WTC11 (cell line): ENCODE results near the gene SYTL1. TPM values are rescaled to one million over a fixed set of nuclear protein-coding genes. Genes with fewer than 3 reads are reported as not detected.

ENCODE experiments used
- ATAC-seq: fragments of 200-7000 bp; cut with Tn5 transposase; 2 replicates; pipeline ENCODE4 v1.10.0; 2021; ENCODE audit warnings: mild to moderate bottlenecking, moderate library complexity
- CTCF ChIA-PET: fragments of 300-600 bp; sonication (Branson Sonifier 250); formaldehyde crosslinking; loops from one replicate; lab custom pipeline; 2021; ENCODE audit warnings: antibody characterized with exemption; lab: Charles Lee
- POLR2A ChIA-PET: fragments of 350-600 bp; sonication (Branson Sonifier 250); formaldehyde crosslinking; loops from one replicate; lab custom pipeline; 2021; ENCODE audit warnings: antibody characterized with exemption; lab: Charles Lee
- DNase-seq: peaks from one replicate; pipeline ENCODE4 v3.0.0; 2021; ENCODE audit warnings: low spot score
- H3K27ac Mint-ChIP-seq: 2 replicates; pipeline ENCODE4 v1.8.0; 2021; ENCODE audit warnings: mixed read lengths
- H3K27me3 Mint-ChIP-seq: 2 replicates; pipeline ENCODE4 v1.8.0; 2021; ENCODE audit warnings: low read depth, mild to moderate bottlenecking, moderate library complexity, mixed read lengths
- H3K36me3 Mint-ChIP-seq: 2 replicates; pipeline ENCODE4 v1.8.0; 2021; ENCODE audit warnings: mixed read lengths
- H3K4me1 Mint-ChIP-seq: 2 replicates; pipeline ENCODE4 v1.8.0; 2022; ENCODE audit warnings: mixed read lengths
- H3K4me3 Mint-ChIP-seq: 2 replicates; pipeline ENCODE4 v1.8.0; 2021; ENCODE audit warnings: mild to moderate bottlenecking, moderate library complexity, mixed read lengths
- H3K9me3 Mint-ChIP-seq: 2 replicates; pipeline ENCODE4 v1.8.0; 2021; ENCODE audit warnings: mixed read lengths
- FOXK1 ChIP-seq: sonication (generic); formaldehyde crosslinking; IDR thresholded peaks from 2 replicates; pipeline ENCODE4 v1.8.0; 2022; ENCODE audit warnings: mild to moderate bottlenecking, moderate library complexity, missing genetic modification reagents
- GTF2I ChIP-seq: fragments of 250-450 bp; sonication (Bioruptor Pico); conservative IDR thresholded peaks from 2 replicates; pipeline ENCODE4 v1.4.0; 2021; ENCODE audit warnings: mild to moderate bottlenecking
- IRF2 ChIP-seq: sonication (generic); formaldehyde crosslinking; IDR thresholded peaks from 2 replicates; pipeline ENCODE4 v1.8.0; 2022; ENCODE audit warnings: low read depth, missing genetic modification reagents, borderline replicate concordance
- NFATC4 ChIP-seq: fragments of 250-450 bp; sonication (Bioruptor Pico); IDR thresholded peaks from 2 replicates; pipeline ENCODE4 v1.9.0; 2021; ENCODE audit warnings: mild to moderate bottlenecking
- NR3C1 ChIP-seq: sonication (generic); formaldehyde crosslinking; conservative IDR thresholded peaks from 2 replicates; pipeline ENCODE4 v1.8.1; 2023; ENCODE audit warnings: low read depth, mild to moderate bottlenecking, missing genetic modification reagents
- total RNA-seq: library from RNA; stranded (reverse); gene quantifications from 3 replicates; pipeline ENCODE4 v1.2.3, GENCODE V29; 2021
- TF ChIP-seq, protein P1 (sequence below): fragments of 200-600 bp; IDR thresholded peaks from 2 replicates; pipeline ENCODE4 v1.8.0; 2022; ENCODE audit warnings: antibody characterized with exemption
- TF ChIP-seq, protein P2 (sequence below): sonication (generic); formaldehyde crosslinking; IDR thresholded peaks from 2 replicates; pipeline ENCODE4 v1.8.0; 2022; ENCODE audit warnings: missing genetic modification reagents
- TF ChIP-seq, protein P3 (sequence below): sonication (generic); formaldehyde crosslinking; conservative IDR thresholded peaks from 2 replicates; pipeline ENCODE4 v1.8.1; 2023; ENCODE audit warnings: mild to moderate bottlenecking, low read depth, missing genetic modification reagents, moderate library complexity
- TF ChIP-seq, protein P4 (sequence below): fragments of 250-450 bp; sonication (Bioruptor Pico); IDR thresholded peaks from 2 replicates; pipeline ENCODE4 v1.9.0; 2021; ENCODE audit warnings: moderate library complexity, mild to moderate bottlenecking, inconsistent platforms, borderline replicate concordance
- TF ChIP-seq, protein P5 (sequence below): fragments of 250-450 bp; sonication (Bioruptor Pico); IDR thresholded peaks from 2 replicates; pipeline ENCODE4 v1.8.0; 2021; ENCODE audit warnings: mild to moderate bottlenecking
- TF ChIP-seq, protein P6 (sequence below): fragments of 250-450 bp; sonication (Bioruptor Pico); IDR thresholded peaks from 2 replicates; pipeline ENCODE4 v1.9.0; 2021; ENCODE audit warnings: mild to moderate bottlenecking
- TF ChIP-seq, protein P7 (sequence below): sonication (generic); formaldehyde crosslinking; IDR thresholded peaks from 2 replicates; pipeline ENCODE4 v1.8.0; 2022; ENCODE audit warnings: mild to moderate bottlenecking, missing genetic modification reagents
- TF ChIP-seq, protein P8 (sequence below): sonication (generic); formaldehyde crosslinking; IDR thresholded peaks from 2 replicates; pipeline ENCODE4 v1.8.1; 2023; ENCODE audit warnings: mild to moderate bottlenecking, missing genetic modification reagents, moderate library complexity

SYTL1 gene
- total RNA-seq, 1 experiment from 2014 or later = 18.0 TPM

DNA sequence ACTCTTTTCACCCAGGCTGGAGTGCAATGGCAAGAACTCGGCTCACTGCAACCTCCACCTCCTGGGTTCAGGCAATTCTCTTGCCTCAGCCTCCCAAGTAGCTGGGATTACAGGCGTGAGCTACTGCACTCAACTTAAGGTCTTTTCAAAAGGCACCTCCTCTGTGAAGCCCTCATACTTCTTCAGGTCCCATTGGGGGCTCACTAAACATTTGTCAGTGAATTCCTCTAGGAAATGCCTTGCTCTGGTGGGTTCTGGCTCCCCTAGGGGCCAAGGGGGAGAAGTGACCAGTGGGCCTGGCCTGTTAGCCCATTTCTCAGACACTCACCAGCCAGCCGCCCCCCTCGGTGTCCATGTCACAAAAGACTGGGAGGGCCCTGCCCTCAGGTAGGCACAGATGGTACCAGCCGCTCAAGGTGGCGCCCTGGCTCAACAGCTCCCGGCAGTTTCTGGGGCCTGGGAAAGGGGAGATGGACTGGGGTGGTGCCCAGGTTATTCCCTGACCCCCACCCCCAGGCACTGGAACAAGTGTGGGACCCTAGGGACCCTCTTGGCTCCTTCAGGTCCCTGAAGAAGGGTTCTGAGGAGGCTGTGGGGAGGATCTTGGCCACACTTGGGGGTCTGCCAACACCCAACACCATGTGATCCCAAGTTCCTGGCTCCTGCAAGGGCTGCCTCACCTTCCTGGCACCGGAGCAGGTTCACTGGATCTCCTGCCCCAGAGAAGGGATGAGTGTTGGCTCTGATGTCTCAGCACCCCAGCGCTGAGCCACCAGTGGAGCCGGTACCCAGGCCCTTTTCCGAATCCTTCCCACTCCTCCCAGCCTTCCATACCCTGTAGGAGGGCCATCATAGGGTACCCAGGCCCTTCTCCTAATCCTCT is 31.2 kb downstream of the SYTL1 start (continued):
- TF ChIP-seq, protein P1, sequence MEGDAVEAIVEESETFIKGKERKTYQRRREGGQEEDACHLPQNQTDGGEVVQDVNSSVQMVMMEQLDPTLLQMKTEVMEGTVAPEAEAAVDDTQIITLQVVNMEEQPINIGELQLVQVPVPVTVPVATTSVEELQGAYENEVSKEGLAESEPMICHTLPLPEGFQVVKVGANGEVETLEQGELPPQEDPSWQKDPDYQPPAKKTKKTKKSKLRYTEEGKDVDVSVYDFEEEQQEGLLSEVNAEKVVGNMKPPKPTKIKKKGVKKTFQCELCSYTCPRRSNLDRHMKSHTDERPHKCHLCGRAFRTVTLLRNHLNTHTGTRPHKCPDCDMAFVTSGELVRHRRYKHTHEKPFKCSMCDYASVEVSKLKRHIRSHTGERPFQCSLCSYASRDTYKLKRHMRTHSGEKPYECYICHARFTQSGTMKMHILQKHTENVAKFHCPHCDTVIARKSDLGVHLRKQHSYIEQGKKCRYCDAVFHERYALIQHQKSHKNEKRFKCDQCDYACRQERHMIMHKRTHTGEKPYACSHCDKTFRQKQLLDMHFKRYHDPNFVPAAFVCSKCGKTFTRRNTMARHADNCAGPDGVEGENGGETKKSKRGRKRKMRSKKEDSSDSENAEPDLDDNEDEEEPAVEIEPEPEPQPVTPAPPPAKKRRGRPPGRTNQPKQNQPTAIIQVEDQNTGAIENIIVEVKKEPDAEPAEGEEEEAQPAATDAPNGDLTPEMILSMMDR = peak; percentile 48; the same call in 1 of the 2 replicates
- TF ChIP-seq, protein P2, sequence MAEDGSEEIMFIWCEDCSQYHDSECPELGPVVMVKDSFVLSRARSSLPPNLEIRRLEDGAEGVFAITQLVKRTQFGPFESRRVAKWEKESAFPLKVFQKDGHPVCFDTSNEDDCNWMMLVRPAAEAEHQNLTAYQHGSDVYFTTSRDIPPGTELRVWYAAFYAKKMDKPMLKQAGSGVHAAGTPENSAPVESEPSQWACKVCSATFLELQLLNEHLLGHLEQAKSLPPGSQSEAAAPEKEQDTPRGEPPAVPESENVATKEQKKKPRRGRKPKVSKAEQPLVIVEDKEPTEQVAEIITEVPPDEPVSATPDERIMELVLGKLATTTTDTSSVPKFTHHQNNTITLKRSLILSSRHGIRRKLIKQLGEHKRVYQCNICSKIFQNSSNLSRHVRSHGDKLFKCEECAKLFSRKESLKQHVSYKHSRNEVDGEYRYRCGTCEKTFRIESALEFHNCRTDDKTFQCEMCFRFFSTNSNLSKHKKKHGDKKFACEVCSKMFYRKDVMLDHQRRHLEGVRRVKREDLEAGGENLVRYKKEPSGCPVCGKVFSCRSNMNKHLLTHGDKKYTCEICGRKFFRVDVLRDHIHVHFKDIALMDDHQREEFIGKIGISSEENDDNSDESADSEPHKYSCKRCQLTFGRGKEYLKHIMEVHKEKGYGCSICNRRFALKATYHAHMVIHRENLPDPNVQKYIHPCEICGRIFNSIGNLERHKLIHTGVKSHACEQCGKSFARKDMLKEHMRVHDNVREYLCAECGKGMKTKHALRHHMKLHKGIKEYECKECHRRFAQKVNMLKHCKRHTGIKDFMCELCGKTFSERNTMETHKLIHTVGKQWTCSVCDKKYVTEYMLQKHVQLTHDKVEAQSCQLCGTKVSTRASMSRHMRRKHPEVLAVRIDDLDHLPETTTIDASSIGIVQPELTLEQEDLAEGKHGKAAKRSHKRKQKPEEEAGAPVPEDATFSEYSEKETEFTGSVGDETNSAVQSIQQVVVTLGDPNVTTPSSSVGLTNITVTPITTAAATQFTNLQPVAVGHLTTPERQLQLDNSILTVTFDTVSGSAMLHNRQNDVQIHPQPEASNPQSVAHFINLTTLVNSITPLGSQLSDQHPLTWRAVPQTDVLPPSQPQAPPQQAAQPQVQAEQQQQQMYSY (CRISPR knock-in tag) = peak; percentile 28; the same call in 1 of the 2 replicates
- TF ChIP-seq FOXK1 (CRISPR knock-in tag) (no peak), GTF2I (CRISPR knock-in tag) (0 out of 2 replicates have a peak, but pooled peaks have one; percentile 7)
- TF ChIP-seq, protein P3, sequence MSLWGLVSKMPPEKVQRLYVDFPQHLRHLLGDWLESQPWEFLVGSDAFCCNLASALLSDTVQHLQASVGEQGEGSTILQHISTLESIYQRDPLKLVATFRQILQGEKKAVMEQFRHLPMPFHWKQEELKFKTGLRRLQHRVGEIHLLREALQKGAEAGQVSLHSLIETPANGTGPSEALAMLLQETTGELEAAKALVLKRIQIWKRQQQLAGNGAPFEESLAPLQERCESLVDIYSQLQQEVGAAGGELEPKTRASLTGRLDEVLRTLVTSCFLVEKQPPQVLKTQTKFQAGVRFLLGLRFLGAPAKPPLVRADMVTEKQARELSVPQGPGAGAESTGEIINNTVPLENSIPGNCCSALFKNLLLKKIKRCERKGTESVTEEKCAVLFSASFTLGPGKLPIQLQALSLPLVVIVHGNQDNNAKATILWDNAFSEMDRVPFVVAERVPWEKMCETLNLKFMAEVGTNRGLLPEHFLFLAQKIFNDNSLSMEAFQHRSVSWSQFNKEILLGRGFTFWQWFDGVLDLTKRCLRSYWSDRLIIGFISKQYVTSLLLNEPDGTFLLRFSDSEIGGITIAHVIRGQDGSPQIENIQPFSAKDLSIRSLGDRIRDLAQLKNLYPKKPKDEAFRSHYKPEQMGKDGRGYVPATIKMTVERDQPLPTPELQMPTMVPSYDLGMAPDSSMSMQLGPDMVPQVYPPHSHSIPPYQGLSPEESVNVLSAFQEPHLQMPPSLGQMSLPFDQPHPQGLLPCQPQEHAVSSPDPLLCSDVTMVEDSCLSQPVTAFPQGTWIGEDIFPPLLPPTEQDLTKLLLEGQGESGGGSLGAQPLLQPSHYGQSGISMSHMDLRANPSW (CRISPR knock-in tag) = no peak
- TF ChIP-seq, protein P4, sequence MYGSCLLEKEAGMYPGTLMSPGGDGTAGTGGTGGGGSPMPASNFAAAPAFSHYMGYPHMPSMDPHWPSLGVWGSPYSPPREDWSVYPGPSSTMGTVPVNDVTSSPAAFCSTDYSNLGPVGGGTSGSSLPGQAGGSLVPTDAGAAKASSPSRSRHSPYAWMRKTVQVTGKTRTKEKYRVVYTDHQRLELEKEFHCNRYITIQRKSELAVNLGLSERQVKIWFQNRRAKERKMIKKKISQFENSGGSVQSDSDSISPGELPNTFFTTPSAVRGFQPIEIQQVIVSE (CRISPR knock-in tag) = no peak
- TF ChIP-seq, protein P5, sequence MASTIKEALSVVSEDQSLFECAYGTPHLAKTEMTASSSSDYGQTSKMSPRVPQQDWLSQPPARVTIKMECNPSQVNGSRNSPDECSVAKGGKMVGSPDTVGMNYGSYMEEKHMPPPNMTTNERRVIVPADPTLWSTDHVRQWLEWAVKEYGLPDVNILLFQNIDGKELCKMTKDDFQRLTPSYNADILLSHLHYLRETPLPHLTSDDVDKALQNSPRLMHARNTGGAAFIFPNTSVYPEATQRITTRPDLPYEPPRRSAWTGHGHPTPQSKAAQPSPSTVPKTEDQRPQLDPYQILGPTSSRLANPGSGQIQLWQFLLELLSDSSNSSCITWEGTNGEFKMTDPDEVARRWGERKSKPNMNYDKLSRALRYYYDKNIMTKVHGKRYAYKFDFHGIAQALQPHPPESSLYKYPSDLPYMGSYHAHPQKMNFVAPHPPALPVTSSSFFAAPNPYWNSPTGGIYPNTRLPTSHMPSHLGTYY (CRISPR knock-in tag) = no peak
- TF ChIP-seq, all 79 proteins: peak for 3

DNA sequence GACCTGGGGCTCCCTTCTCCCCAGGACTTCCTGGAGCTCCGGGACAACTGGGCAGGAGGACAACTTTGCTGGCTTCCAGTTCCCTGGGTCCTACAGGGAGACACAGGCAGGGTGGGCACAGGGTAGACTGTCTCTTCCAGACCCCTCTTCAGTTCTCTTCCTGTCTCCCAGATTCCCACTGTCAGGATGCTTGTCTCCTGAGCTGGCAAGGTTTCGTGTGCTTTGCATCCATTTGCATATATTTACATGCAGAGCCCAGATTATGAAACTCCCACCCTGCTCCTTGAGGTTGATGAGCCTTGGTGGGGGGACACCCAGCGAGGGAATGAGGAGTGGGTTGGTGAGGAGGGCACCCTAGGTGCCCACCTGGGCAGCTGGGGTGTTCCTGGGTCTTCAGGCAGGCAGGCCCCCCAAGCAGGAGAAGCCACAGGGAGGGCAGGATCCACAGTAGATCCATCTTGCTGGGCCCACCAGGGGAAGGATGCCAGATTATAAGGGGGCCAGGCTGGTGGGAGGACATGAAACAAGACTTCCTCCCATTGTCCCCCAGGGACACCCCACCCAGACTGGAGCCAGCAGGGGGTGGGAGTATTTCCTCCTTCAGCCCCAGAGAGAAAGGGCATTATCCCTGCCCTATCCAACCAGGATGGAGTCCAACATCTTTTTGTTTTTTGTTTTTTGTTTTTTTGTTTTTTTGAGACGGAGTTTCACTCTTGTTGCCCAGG is 32.7 kb downstream of the SYTL1 start, which contains the start of gene FCN3:
FCN3 (minus strand) TSS at position 463 of the 725 bp plus-strand sequence; CDS start at position 457, 6 bp downstream.
- POLR2A ChIA-PET = interaction anchor here (1.2 kb wide), 1 partner anchor 8 kb away, joined by 3 read pairs; the partner anchor contains the start of gene CD164L2
- CTCF ChIA-PET = interaction anchor here (0.7 to 1.3 kb wide), 5 partner anchors 8 to 73 kb away, joined by 3 to 6 read pairs (median 4); partner anchors contain the start of gene CD164L2
- peaks cover 6% of the 10 kb centered on the region; the same call in 1 of the 2 replicates for H3K4me1 Mint-ChIP-seq
- no peaks in the 10 kb centered on the region for H3K36me3 Mint-ChIP-seq
- no peak within 1 kb of the TSS for H3K4me3 Mint-ChIP-seq
- ATAC-seq = no peak
- H3K27me3 Mint-ChIP-seq = no peaks in the 10 kb centered on the region
- H3K9me3 Mint-ChIP-seq = no peaks in the 10 kb centered on the region
- DNase-seq = no peak
- TF ChIP-seq NFATC4 (CRISPR knock-in tag) (no peak), NR3C1 (CRISPR knock-in tag) (no peak), IRF2 (CRISPR knock-in tag) (no peak)
- TF ChIP-seq, protein P6, sequence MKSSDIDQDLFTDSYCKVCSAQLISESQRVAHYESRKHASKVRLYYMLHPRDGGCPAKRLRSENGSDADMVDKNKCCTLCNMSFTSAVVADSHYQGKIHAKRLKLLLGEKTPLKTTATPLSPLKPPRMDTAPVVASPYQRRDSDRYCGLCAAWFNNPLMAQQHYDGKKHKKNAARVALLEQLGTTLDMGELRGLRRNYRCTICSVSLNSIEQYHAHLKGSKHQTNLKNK (CRISPR knock-in tag) = no peak
- TF ChIP-seq, protein P7, sequence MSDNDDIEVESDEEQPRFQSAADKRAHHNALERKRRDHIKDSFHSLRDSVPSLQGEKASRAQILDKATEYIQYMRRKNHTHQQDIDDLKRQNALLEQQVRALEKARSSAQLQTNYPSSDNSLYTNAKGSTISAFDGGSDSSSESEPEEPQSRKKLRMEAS = no peak
- TF ChIP-seq, protein P8, sequence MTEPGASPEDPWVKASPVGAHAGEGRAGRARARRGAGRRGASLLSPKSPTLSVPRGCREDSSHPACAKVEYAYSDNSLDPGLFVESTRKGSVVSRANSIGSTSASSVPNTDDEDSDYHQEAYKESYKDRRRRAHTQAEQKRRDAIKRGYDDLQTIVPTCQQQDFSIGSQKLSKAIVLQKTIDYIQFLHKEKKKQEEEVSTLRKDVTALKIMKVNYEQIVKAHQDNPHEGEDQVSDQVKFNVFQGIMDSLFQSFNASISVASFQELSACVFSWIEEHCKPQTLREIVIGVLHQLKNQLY (CRISPR knock-in tag) = no peak
- no peak within 1 kb of the TSS for H3K27ac Mint-ChIP-seq
